IMR-90 (cell line): ENCODE results near the gene RGSL1. TPM values are rescaled to one million over a fixed set of nuclear protein-coding genes. Genes with fewer than 3 reads are reported as not detected.

ENCODE experiments used
- ATAC-seq: fragments of 200-7000 bp; cut with Tn5 transposase; 2 replicates; pipeline ENCODE4 v1.9.1; 2020; ENCODE audit warnings: low read depth, mild to moderate bottlenecking, moderate library complexity
- BruUV-seq: library from RNA; stranded (reverse); fragments of 400-500 nt; replicated peaks from 2 replicates; lab custom pipeline; 2021; lab: Mats Ljungman, UMichigan
- CTCF ChIA-PET: fragments of 300-600 bp; formaldehyde crosslinking; extraction: SDS; loops from one replicate; lab custom pipeline; 2021; ENCODE audit warnings: antibody characterized with exemption; lab: Yijun Ruan, JAX
- POLR2A ChIA-PET: fragments of 300-600 bp; sonication (Branson Sonifier 250); formaldehyde crosslinking; loops from one replicate; lab custom pipeline; 2022; ENCODE audit warnings: antibody characterized with exemption; ENCODE audit not compliant: unreplicated experiment; lab: Charles Lee
- DNase-seq: peaks from one replicate; pipeline ENCODE4 v3.0.0; 2013
- H2AFZ ChIP-seq: replicated peaks from 2 replicates; pipeline ENCODE3; 2013; ENCODE audit warnings: low read length, mild to moderate bottlenecking; ENCODE audit not compliant: poor library complexity
- H2AK5ac ChIP-seq: 2 replicates; pipeline ENCODE4 v1.6.1; 2013; ENCODE audit warnings: low read depth, low read length, inconsistent platforms
- H2AK9ac ChIP-seq: replicated peaks from 2 replicates; pipeline ENCODE3; 2013; ENCODE audit warnings: mild to moderate bottlenecking, low read depth, low read length, moderate library complexity; ENCODE audit not compliant: poor library complexity
- H2BK120ac ChIP-seq: 2 replicates; pipeline ENCODE4 v1.6.1; 2013; ENCODE audit warnings: low read depth, low read length, inconsistent platforms
- H2BK15ac ChIP-seq: 3 replicates; pipeline ENCODE4 v1.6.1; 2013; ENCODE audit warnings: low read depth, low read length, inconsistent platforms
- H2BK20ac ChIP-seq: 2 replicates; pipeline ENCODE4 v1.6.1; 2013; ENCODE audit warnings: low read depth, mild to moderate bottlenecking, inconsistent platforms, low read length, moderate library complexity
- H2BK5ac ChIP-seq: 2 replicates; pipeline ENCODE4 v1.6.1; 2013; ENCODE audit warnings: mild to moderate bottlenecking, low read depth, low read length, inconsistent platforms; ENCODE audit not compliant: poor library complexity, severe bottlenecking
- H3K14ac ChIP-seq: replicated peaks from 2 replicates; pipeline ENCODE4 v1.6.1; 2013; ENCODE audit warnings: low read depth, low read length, inconsistent platforms
- H3K18ac ChIP-seq: 2 replicates; pipeline ENCODE4 v1.6.1; 2013; ENCODE audit warnings: low read depth, low read length, control low read depth
- H3K23ac ChIP-seq: 2 replicates; pipeline ENCODE4 v1.6.1; 2013; ENCODE audit warnings: low read depth, low read length, inconsistent platforms
- H3K27ac ChIP-seq: 2 replicates; pipeline ENCODE4 v1.5.1; 2013; ENCODE audit warnings: mild to moderate bottlenecking, control low read depth, low read length; ENCODE audit not compliant: insufficient read depth
- H3K27me3 ChIP-seq: 2 replicates; pipeline ENCODE4 v1.6.1; 2013; ENCODE audit warnings: low read length; ENCODE audit not compliant: control insufficient read depth, insufficient read depth
- H3K36me3 ChIP-seq: 2 replicates; pipeline ENCODE4 v1.6.1; 2013; ENCODE audit warnings: low read length, mixed read lengths; ENCODE audit not compliant: control insufficient read depth, insufficient read depth
- H3K4ac ChIP-seq: 2 replicates; pipeline ENCODE4 v1.6.1; 2013; ENCODE audit warnings: low read depth, low read length, inconsistent platforms
- H3K4me1 ChIP-seq: 2 replicates; pipeline ENCODE4 v1.6.1; 2013; ENCODE audit warnings: low read length, mixed read lengths; ENCODE audit not compliant: control insufficient read depth, insufficient read depth
- H3K4me2 ChIP-seq: 2 replicates; pipeline ENCODE4 v1.6.1; 2013; ENCODE audit warnings: low read depth, mild to moderate bottlenecking, control low read depth, low read length, moderate library complexity
- H3K4me3 ChIP-seq: 2 replicates; pipeline ENCODE4 v1.5.1; 2013; ENCODE audit warnings: low read depth, mild to moderate bottlenecking, control low read depth, low read length, moderate library complexity; ENCODE audit not compliant: insufficient read depth
- H3K56ac ChIP-seq: 2 replicates; pipeline ENCODE4 v1.6.1; 2013; ENCODE audit warnings: low read length, inconsistent platforms; ENCODE audit not compliant: insufficient read depth; ENCODE audit errors: extremely low read depth
- H3K79me1 ChIP-seq, 2 experiments: 2 replicates each; pipeline ENCODE4 v1.6.1; 2013; ENCODE audit warnings: low read length in 2 of 2, inconsistent platforms in 1 of 2, low read depth in 1 of 2
- H3K9ac ChIP-seq: 2 replicates; pipeline ENCODE4 v1.6.1; 2013; ENCODE audit warnings: low read depth, low read length, control low read depth
- H3K9me1 ChIP-seq: 2 replicates; pipeline ENCODE4 v1.6.1; 2013; ENCODE audit warnings: low read length, inconsistent platforms; ENCODE audit not compliant: insufficient read depth
- H3K9me3 ChIP-seq: 2 replicates; pipeline ENCODE4 v1.6.1; 2013; ENCODE audit warnings: low read length; ENCODE audit not compliant: control insufficient read depth, insufficient read depth
- H4K20me1 ChIP-seq: 2 replicates; pipeline ENCODE4 v1.6.1; 2013; ENCODE audit warnings: low read length, inconsistent platforms; ENCODE audit not compliant: insufficient read depth
- H4K5ac ChIP-seq: 2 replicates; pipeline ENCODE4 v1.6.1; 2013; ENCODE audit warnings: mild to moderate bottlenecking, low read depth, low read length, control low read depth
- H4K8ac ChIP-seq, 2 experiments: 2 replicates each; pipeline ENCODE4 v1.6.1; 2013; ENCODE audit warnings: low read depth in 2 of 2, low read length in 2 of 2, control low read depth in 1 of 2, inconsistent platforms in 1 of 2
- H4K91ac ChIP-seq: 2 replicates; pipeline ENCODE4 v1.6.1; 2013; ENCODE audit warnings: low read depth, low read length, inconsistent platforms; ENCODE audit not compliant: insufficient read depth
- BHLHE40 ChIP-seq: fragments of 150-350 bp; IDR thresholded peaks from 2 replicates; pipeline ENCODE4 v1.6.1; 2016; ENCODE audit warnings: mild to moderate bottlenecking, low read depth, low read length
- CEBPB ChIP-seq: IDR thresholded peaks from 2 replicates; pipeline ENCODE4 v1.6.1; 2012; ENCODE audit warnings: low read depth, low read length, improper control_type of control experiment
- MAFK ChIP-seq: IDR thresholded peaks from 2 replicates; pipeline ENCODE4 v1.6.1; 2012; ENCODE audit warnings: low read depth, low read length, improper control_type of control experiment
- MXI1 ChIP-seq: IDR thresholded peaks from 2 replicates; pipeline ENCODE4 v1.6.1; 2012; ENCODE audit warnings: low read depth, mild to moderate bottlenecking, low read length, moderate library complexity, borderline replicate concordance
- NFE2L2 ChIP-seq: fragments of 150-350 bp; IDR thresholded peaks from 2 replicates; pipeline ENCODE4 v1.6.1; 2016; ENCODE audit warnings: low read depth, mild to moderate bottlenecking, low read length
- POLR2A ChIP-seq: IDR thresholded peaks from 2 replicates; pipeline ENCODE4 v1.6.1; 2012; ENCODE audit warnings: mild to moderate bottlenecking, low read depth, low read length
- RAD21 ChIP-seq: IDR thresholded peaks from 2 replicates; pipeline ENCODE4 v1.6.1; 2012; ENCODE audit warnings: low read length, improper control_type of control experiment
- RCOR1 ChIP-seq: IDR thresholded peaks from 2 replicates; pipeline ENCODE4 v1.6.1; 2012; ENCODE audit warnings: mild to moderate bottlenecking, low read length, improper control_type of control experiment; ENCODE audit not compliant: insufficient replicate concordance
- RFX5 ChIP-seq: IDR thresholded peaks from 2 replicates; pipeline ENCODE4 v1.8.0; 2012; ENCODE audit warnings: low read depth, mild to moderate bottlenecking, low read length, moderate library complexity
- WGBS, 2 experiments: methylation state at CpG; one replicate each; pipeline versions ENCODE4 v1.1.5 to v1.1.7; 2013; ENCODE audit warnings: missing lambda C conversion rate in 2 of 2; ENCODE audit not compliant: insufficient read length in 1 of 2; ENCODE audit errors: extremely low coverage in 2 of 2; 5-methylcytosine and 5-hydroxymethylcytosine counted together
- dilution Hi-C: fragments of 300-500 bp; cut with HindIII; formaldehyde crosslinking; loops from one replicate; pipeline ENCODE4 v1.14.3; 2018; ENCODE audit warnings: low sequenced_read_pairs; ENCODE audit not compliant: unreplicated experiment
- in situ Hi-C: fragments of 300-500 bp; cut with MboI; formaldehyde crosslinking; loops from 3 replicates; pipeline ENCODE4 v1.14.3; 2019; ENCODE audit warnings: low sequenced_read_pairs, inconsistent platforms, mixed read lengths
- intact Hi-C: fragments of 100-400 bp; cut with micrococcal nuclease; formaldehyde crosslinking; loops from 2 replicates; pipeline ENCODE4 v1.10.0; 2022
- polyA plus RNA-seq, 3 experiments: library from polyadenylated mRNA; depleted of rRNA; stranded (reverse); fragments of >200 nt; gene quantifications; 2 replicates each; pipeline ENCODE4 v1.2.3, GENCODE V29; 2012; ENCODE audit warnings: low replicate concordance in 1 of 3
- total RNA-seq: library from RNA; depleted of rRNA; stranded (reverse); fragments of >200 nt; gene quantifications from 2 replicates; pipeline ENCODE4 v1.2.3, GENCODE V29; 2012
- TF ChIP-seq, protein P1 (sequence below): conservative IDR thresholded peaks from 2 replicates; pipeline ENCODE4 v1.5.1; 2012; ENCODE audit warnings: mild to moderate bottlenecking, low read depth, low read length, improper control_type of control experiment
- TF ChIP-seq, protein P2 (sequence below): fragments of 150-350 bp; IDR thresholded peaks from 2 replicates; pipeline ENCODE4 v1.6.1; 2017; ENCODE audit warnings: mild to moderate bottlenecking, antibody characterized with exemption, low read length, low read depth

The RGSL1 gene
- total and polyA plus RNA-seq, 2 of the 4 experiments (the other 2 are of a cell fraction) = not detected

DNA sequence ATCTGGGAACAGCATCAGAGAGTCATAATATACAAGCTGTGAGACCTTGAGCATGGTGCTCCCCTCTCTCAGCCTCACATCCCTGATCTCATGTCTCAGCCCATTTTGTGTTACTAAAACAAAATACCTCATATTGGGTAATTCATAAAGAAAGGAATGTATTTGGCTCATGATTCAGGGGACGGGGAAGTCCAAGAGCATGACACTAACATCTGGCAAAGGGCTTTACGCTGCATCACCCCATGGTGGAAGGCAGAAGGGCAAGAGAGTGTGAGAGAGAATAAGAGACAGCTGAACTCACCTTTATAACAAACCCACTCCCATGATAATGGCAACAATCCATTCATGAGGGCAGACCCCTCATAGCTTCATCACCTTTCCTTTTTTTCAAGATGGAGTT is 102.6 kb downstream of the RGSL1 start:
- Histone ChIP-seq H4K8ac (no peak overlapping the region), H3K27ac (no peak overlapping the region), H2BK5ac (no peak overlapping the region), H4K20me1 (no peaks in the 10 kb centered on the region), H3K9ac (no peak overlapping the region), H3K4ac (no peak overlapping the region), H3K23ac (no peak overlapping the region), H3K4me1 (no peaks in the 10 kb centered on the region), H2BK15ac (no peak overlapping the region), H2BK120ac (no peak overlapping the region), H2AK5ac (no peak overlapping the region), H3K9me1 (no peaks in the 10 kb centered on the region), H4K5ac (no peak overlapping the region), H3K4me3 (no peak overlapping the region), H2AFZ (no peak overlapping the region), H3K36me3 (no peaks in the 10 kb centered on the region), H3K27me3 (no peaks in the 10 kb centered on the region; the same call in 1 of the 2 replicates), H3K9me3 (peaks cover 5% of the 10 kb centered on the region; the same call in 1 of the 2 replicates), H3K18ac (no peak overlapping the region), H3K14ac (no peak overlapping the region), H3K79me1 (no peaks in the 10 kb centered on the region), H4K91ac (no peak overlapping the region), H3K4me2 (no peak overlapping the region), H3K56ac (no peak overlapping the region), H2AK9ac (no peak overlapping the region), H2BK20ac (no peak overlapping the region)
- BruUV-seq = no TSS peak
- ChIA-PET CTCF (no interaction called here), POLR2A (no interaction called here)
- dilution Hi-C loops = no loop called here
- TF ChIP-seq POLR2A (no peak), CEBPB (no peak), MXI1 (no peak), RCOR1 (no peak), RAD21 (no peak), NFE2L2 (no peak), RFX5 (no peak), BHLHE40 (no peak), MAFK (no peak)
- TF ChIP-seq, protein P1, sequence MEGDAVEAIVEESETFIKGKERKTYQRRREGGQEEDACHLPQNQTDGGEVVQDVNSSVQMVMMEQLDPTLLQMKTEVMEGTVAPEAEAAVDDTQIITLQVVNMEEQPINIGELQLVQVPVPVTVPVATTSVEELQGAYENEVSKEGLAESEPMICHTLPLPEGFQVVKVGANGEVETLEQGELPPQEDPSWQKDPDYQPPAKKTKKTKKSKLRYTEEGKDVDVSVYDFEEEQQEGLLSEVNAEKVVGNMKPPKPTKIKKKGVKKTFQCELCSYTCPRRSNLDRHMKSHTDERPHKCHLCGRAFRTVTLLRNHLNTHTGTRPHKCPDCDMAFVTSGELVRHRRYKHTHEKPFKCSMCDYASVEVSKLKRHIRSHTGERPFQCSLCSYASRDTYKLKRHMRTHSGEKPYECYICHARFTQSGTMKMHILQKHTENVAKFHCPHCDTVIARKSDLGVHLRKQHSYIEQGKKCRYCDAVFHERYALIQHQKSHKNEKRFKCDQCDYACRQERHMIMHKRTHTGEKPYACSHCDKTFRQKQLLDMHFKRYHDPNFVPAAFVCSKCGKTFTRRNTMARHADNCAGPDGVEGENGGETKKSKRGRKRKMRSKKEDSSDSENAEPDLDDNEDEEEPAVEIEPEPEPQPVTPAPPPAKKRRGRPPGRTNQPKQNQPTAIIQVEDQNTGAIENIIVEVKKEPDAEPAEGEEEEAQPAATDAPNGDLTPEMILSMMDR = no peak
- TF ChIP-seq, protein P2, sequence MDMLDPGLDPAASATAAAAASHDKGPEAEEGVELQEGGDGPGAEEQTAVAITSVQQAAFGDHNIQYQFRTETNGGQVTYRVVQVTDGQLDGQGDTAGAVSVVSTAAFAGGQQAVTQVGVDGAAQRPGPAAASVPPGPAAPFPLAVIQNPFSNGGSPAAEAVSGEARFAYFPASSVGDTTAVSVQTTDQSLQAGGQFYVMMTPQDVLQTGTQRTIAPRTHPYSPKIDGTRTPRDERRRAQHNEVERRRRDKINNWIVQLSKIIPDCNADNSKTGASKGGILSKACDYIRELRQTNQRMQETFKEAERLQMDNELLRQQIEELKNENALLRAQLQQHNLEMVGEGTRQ = no peak
- in situ Hi-C loops = no loop called here
- peak; percentile 13 for DNase-seq
- ATAC-seq = no peak
- no CpG with 5 or more reads among the region's 2 CpGs for WGBS, 2 experiments
- intact Hi-C loops = no loop called here
